Measurements from ENCODE around the gene WBP1L.

Gene WBP1L

GRCh38 chr10:102781090-102781920, 37.6 kb downstream of the WBP1L start:
- DNase-seq: no peak

- DNase-seq: no peak
Measured at GRCh38 chr10:102781921-102782557, 38.3 kb downstream of the WBP1L start.

GRCh38 chr10:102782673-102783551, 39.2 kb downstream of the WBP1L start:
- no peak for DNase-seq

DNA sequence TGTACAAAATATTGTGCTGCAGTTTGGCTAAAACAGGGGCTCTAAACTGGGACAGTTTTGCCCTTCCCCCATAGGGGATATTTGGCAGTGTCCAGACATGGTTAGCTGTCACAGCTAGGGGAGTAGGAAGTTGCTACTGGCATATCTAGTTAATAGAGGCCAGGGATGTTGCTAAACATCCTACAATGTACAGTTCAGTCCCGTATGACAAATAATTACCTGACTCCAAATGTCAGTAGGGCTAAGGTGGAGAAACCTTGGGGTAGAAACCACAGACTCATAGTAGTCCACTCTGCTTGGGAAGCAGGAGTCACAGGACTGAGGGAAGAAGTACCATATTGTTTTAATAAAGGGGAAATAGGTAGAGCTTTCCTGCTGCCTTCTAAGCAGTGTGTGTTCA, 39.8 kb downstream of the WBP1L start:
- DNase-seq: no peak

DNA sequence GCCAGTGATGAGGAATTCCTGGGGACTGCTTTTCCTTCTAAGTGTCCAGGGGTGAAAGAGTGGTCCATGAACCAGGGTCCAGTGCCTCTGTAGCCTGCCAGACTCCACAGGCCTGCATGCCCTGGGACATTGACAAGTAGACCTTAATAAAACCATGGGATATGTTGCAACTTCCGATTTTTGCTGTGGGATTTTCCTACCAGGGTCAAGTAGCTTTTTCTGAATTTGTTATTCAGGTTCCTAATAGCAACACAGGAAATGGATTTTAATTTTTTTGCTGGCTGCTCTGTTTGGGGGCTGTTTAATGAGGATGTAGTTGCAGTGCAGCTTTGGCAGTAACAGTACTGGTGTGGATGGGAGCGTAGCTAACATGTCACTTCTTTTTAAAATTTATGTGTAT, 42.1 kb downstream of the WBP1L start:
- DNase-seq: no peak

- no peak for DNase-seq
Measured at GRCh38 chr10:102791754-102792395, 48.1 kb downstream of the WBP1L start.

DNA sequence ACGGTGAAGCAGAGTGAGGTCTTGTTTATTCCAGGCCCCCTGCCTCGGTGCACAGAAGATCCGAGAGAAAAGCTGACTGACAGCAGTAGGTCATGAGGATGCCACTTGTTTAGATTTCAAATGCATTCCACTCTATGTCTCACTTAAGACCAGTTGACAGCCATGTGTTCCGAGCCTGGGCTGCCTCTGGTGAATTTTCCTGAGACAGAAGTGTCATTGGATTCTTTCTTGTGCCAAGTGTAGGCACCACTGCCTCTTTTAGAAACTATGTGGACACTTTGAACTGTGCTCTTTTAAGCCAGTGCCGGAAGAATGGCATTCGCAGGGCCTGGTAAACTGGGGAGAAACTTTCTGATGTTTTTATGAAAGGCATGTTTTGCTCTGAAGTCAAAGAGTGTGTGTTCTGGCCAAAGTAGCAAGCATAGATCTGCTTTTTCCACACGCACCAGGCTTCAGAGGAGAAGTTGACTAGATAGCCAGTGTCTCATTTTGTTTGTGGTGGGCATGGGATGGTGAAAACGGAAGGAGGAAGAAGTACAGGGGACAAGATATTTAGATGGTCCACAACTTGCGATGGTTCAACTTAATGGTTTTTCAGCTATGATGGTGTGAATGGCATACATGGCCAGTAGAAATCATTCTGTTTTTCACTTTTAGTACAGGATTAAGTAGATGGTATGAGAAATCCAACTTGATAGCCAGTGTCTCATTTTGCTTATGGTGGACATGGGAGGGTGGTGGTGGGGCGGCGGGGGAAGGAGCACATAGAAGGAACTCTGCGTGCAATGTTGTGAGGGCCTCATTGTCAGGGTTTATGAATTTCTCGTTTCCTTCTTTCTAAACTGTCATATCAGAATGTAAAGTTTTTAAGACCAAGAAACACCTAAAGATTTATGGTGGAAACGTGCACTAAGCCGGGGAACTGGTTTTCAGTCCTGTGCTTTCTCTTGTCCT, 52.0 kb downstream of the WBP1L start:
- no peak for DNase-seq

GRCh38 chr10:102796407-102797176, 52.8 kb downstream of the WBP1L start:
- peak; percentile 25 for DNase-seq

DNA sequence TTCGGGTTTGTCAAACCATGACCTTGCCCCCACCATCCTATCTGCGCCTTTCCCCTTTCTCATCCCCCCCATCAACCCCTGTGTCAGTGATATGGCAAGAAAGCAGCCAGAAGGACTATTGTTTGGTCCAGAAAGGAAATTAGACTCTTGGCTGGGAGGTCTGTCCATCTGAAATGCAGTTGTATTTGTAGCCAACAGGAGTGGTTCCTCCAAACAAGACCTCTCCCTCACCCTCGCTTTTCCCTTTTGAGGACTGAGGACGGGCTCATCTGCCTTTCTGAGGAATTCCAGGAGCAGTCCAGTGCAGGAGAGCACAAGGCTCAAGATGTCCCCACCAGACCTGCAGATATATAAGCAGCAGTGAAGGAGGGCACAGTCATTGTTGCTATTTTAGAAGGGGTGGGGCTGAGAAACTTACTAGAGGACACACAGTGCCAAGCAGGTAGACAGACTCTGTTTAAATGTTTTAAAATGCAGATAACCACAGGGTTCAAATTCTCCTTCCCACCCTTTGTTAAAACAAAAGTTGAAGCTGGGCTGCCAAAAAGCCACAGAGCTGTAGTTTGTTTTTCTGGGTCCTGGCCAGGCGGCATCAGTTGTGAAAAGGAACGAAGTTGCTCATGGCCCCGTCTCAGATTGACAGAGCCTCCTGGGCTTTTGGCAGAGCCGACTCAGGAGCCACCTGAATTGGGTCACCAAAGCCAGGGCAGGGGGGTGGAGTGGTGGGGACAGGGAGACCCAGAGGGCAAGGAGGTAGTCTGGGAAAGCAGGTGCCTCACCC, 56.1 kb downstream of the WBP1L start:
- no peak for DNase-seq

DNA sequence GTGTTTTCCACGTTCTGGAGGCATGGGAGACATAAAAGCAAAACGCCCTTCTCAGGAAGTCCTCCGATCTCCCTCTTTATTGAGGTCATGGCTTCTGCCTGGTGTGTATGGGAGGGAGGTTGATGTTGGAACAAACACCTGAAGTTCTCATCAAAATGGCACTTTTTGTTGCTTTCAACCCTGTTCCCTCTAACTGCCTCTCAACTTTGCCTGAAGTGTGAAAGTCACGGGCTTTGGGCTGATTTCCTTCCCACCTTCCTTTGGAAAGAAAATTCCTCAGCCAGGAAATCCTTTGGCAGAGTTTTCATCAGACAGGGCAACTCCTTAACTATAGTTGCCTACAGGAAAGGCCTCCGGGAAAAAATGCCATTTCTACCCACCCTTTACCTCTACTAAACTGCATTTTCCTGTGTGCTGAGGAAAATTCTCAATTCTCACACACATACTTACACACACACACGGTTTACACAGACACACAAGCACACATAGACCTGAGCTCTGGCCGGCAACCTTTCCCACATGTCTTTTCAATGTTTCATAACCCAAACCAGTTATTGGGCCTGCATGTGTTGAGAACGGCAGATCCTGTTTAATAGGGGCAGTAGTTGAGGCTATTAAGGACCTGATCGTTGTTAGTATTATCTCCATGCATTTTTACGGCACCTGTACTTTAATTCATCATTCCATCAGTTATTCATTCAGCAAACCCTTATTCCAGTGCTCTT, 57.0 kb downstream of the WBP1L start:
- DNase-seq: no peak

- DNase-seq: no peak
Measured at GRCh38 chr10:102801496-102801895, 57.7 kb downstream of the WBP1L start.

- no peak for DNase-seq
Measured at GRCh38 chr10:102801978-102802377, 58.2 kb downstream of the WBP1L start.

GRCh38 chr10:102802920-102803534, 59.3 kb downstream of the WBP1L start:
- no peak for DNase-seq

- DNase-seq: no peak
Measured at GRCh38 chr10:102804382-102805055, 60.8 kb downstream of the WBP1L start.

DNA sequence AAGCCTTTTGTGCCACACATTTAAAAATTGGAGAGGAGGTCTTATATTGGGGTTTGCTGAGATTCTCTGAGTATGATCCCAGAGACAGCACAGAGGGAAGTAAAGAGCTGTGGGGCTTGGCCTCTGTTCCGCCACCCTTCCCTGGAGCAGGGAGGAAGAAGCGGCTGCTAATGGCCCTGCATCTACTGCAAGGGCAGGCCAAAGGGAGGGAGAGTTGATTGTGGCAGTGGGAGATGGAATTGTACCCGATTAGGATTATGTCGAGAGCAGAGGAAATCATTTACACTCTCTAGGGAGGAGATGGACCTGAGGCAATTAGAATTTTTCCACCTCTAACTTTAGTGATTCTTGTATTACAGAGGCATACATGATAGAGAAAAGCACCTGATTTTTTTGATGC, 64.6 kb downstream of the WBP1L start:
- no peak for DNase-seq

GRCh38 chr10:102811346-102811745, 67.6 kb downstream of the WBP1L start:
- no peak for DNase-seq

GRCh38 chr10:102812231-102812876, 68.6 kb downstream of the WBP1L start:
- DNase-seq: no peak

DNA sequence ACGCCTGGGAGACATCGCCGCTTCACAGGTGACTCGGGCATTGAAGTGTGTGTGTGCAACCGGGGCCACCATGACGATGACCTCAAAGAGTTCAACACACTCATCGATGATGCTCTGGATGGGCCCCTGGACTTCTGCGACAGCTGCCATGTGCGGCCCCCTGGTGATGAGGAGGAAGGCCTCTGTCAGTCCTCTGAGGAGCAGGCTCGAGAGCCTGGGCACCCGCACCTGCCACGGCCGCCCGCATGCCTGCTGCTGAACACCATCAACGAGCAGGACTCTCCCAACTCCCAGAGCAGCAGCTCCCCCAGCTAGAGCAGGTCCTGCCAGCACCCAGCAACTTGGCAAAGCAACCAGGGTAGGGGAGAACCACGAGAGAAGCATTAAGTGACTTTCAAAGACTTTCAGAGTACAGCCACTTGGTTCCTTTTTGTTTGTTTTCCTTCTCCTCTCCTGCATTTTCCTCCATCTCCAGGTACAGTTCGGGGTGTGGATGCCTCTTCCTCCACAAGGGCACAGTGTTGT, 69.3 kb downstream of the WBP1L start:
- no peak for DNase-seq
